Activated gamma-delta T cell (primary cell): ENCODE measurements around the gene HS2ST1.
"Not testable (repeated sequence)": the region's sequence is repeated elsewhere in the genome, so short reads cannot be mapped to it uniquely, and the experiment has no call there.

Experiments used
- DNase-seq: peaks from one replicate; lab custom pipeline; 2025; lab: John Stamatoyannopoulos, UW

The HS2ST1 gene

GRCh38 chr1:87066708-87067107 lies 152.3 kb downstream of the HS2ST1 start:
- DNase-seq: not testable (repeated sequence)

- DNase-seq: no peak
These were observed 158.0 kb downstream of the HS2ST1 start for GRCh38 chr1:87072411-87072810.

- DNase-seq: no peak
These were observed 158.5 kb downstream of the HS2ST1 start for GRCh38 chr1:87072904-87073303.

- no peak for DNase-seq
These were observed 159.8 kb downstream of the HS2ST1 start for GRCh38 chr1:87074001-87074795.

- DNase-seq: no peak
These were observed 163.7 kb downstream of the HS2ST1 start for GRCh38 chr1:87077959-87078639.

- DNase-seq: no peak
These were observed 169.9 kb downstream of the HS2ST1 start for GRCh38 chr1:87084244-87084836.

- no peak for DNase-seq
These were observed 171.7 kb downstream of the HS2ST1 start for GRCh38 chr1:87086120-87086519.

GRCh38 chr1:87089070-87089736 lies 174.8 kb downstream of the HS2ST1 start:
- no peak for DNase-seq

GRCh38 chr1:87089823-87090222 lies 175.4 kb downstream of the HS2ST1 start:
- DNase-seq: no peak

GRCh38 chr1:87091425-87091824 lies 177.0 kb downstream of the HS2ST1 start:
- no peak for DNase-seq

GRCh38 chr1:87092846-87093245 lies 178.4 kb downstream of the HS2ST1 start:
- DNase-seq: no peak

- no peak for DNase-seq
These were observed 178.9 kb downstream of the HS2ST1 start for GRCh38 chr1:87093286-87093685.

- DNase-seq: no peak
These were observed 179.8 kb downstream of the HS2ST1 start for GRCh38 chr1:87094238-87094637.

GRCh38 chr1:87100271-87100670 lies 185.8 kb downstream of the HS2ST1 start:
- no peak for DNase-seq

- no peak for DNase-seq
These were observed 188.6 kb downstream of the HS2ST1 start for GRCh38 chr1:87103074-87103473.

- no peak for DNase-seq
These were observed 189.7 kb downstream of the HS2ST1 start for GRCh38 chr1:87104140-87104539.

- DNase-seq: no peak
These were observed 190.5 kb downstream of the HS2ST1 start for GRCh38 chr1:87104945-87105344.

- DNase-seq: no peak
These were observed 191.7 kb downstream of the HS2ST1 start for GRCh38 chr1:87106144-87106543.

- no peak for DNase-seq
These were observed 192.4 kb downstream of the HS2ST1 start for GRCh38 chr1:87106867-87107266.

GRCh38 chr1:87108228-87108627 lies 193.8 kb downstream of the HS2ST1 start:
- DNase-seq: no peak

- DNase-seq: no peak
These were observed 194.5 kb downstream of the HS2ST1 start for GRCh38 chr1:87108814-87109411.
